Renal cortical epithelial cell (primary cell): ENCODE results near the gene AVPR2. TPM values are rescaled to one million over a fixed set of nuclear protein-coding genes. Genes with fewer than 3 reads are reported as not detected.
A peak's percentile ranks its signal among the peaks of the same experiment; 100 is the strongest.

ENCODE experiments used
- DNase-seq: peaks from one replicate; pipeline ENCODE4 v3.0.0-alpha.2; 2011; ENCODE audit warnings: low read depth
- total RNA-seq: library from RNA; depleted of rRNA; stranded (reverse); fragments of >200 nt; gene quantifications from 2 replicates; pipeline ENCODE4 v1.2.3, GENCODE V29; 2014

The AVPR2 gene
- total RNA-seq, 1 donor from 2014 or later: 0.70 TPM

DNA sequence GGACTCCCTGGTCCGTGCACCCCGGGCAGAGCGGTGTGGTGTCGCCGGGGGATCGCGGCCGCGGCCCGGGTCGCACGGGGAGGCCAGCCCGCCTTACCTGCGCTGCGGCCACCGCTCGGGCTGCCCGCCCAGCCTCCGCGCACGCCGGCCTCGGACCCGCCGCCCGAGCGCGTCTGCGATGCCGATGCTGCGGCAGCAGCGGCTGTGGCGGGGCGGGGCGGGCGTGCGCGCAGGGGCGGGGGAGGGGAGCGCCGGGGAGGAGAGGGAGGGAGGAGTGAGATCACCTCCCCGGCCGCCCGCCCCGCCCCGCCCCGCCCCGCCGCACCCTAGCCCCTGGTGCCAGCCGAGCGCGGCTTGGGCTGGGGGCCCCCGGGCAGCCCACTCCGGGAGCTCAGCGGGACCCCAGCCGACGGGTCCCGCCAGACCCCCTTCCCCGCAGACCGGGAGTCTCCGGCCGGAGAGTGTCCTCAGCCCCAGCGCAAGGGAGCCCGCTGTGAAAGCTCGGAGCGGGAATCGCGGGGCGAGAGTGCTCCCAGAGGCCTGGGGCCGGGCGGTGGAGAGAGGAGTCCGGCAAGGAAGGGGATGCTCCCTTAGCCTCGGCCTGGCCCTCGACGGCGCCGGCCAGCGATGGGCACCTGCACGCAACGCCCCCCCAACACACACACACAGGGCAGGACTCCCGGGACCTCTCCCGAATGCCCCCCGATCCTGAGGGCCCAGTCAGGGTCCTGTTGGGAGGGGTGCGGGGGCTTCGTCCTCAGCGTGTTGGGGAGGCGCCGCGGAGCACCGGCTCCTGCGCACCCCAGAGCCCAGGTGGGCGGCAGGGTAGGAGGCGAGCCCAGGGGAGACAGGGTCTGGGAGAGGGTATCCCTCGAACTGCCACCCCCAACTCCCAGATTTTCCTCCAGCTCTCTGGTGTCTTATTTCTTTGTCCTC lies 18.2 kb upstream of the AVPR2 start, which contains the start of gene L1CAM:
L1CAM (minus strand) TSS at position 206 of the 936 bp plus-strand sequence. CDS start 10,337 bp downstream, outside the sequence.
- no peak for DNase-seq

DNA sequence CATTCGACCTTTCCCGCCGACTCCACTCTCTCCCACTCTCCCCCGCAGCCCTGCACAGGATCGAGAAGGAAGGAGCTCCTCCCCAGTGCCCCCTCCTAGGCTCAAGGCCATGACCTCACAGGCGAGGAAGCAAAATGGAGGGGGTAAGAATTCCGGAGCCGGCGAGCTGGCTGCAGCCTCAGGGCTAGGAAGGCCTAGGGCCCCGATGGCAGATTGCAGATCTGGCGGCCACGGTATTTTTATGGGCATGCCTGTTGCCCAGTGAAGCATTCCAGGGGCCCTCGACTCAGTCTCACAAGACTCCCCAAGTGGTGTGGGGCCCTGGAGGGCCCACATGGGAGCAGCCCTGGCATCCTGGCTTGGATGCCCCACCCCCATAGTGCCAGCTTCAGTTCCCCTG lies 17.6 kb upstream of the AVPR2 start:
- DNase-seq: peak; percentile 65

DNA sequence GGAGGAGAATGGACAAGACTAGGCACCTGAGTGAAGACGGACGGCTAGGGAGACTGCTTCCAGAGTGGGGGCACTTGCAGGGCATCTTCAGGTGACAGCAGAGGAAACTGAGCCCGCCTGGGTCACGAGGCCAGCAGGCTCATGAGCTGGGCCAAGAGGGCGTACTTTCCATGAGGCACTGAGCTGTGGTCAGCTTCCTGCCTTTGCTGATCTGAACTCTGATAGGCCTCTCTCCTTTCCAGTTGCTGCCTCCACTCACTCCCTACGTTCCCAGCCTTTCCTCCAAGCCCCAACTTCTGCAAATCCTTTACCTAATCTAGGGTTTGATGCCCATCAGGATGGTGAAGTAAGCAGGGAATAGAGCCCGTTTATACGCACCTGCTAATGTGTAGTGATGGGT lies 17.1 kb upstream of the AVPR2 start:
- no peak for DNase-seq

DNA sequence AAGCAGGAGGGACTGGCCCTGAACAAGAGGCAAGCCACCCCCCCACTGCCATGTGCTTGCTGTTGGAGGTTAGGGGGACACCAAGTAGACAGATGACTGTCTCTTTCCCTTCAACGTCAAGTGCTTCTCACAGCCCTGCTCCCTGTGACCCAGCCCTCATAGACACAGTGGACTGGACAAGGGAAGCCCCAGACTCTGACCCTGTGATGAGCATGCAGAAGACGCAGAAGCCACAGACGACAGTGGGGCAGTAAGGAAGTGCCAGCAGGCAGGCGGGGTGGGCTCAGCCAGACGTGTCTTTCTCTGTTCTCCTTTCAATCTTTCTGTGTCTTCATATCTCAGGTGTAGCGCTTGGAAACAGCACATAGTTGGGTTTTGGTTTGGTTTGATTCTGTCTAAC lies 16.1 kb upstream of the AVPR2 start:
- no peak for DNase-seq

DNA sequence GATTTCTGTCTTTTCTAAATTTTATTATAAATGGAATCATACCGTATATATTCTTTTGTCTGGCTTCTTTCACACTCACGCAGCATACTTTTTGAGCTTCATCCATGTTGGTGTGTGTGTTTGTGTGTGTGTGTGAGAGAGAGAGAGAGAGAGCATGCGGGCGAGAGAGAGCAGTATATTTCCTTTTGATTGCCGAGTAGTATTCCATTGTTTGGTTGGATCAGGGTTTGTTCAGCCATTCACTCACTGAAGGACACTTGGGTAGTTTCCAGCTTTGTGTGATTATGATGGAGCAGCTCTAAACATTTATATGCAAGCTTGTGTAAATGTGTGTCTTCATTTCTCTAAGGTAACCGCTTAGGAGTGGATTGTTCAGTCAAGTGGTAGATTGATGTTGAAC lies 15.3 kb upstream of the AVPR2 start:
- DNase-seq: no peak

DNA sequence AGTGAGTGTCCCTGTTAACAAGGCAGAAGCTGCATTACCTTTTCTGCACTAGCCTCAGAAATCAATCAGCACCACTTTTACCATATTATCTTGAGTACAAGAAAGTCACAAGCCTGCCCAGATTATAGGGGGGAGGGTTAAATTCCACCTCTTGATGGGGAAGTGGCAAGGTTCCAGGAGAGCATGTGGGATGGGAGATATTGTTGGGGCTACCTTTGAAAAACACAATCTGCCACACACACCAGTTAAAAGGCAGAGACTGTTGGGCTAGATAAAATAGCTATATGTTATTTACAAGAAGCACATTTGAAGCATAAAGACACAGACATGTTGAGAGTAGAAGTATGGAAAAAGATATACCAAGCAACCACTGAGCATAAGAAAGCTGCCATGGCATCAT lies 6.6 kb upstream of the AVPR2 start:
- DNase-seq: no peak

DNA sequence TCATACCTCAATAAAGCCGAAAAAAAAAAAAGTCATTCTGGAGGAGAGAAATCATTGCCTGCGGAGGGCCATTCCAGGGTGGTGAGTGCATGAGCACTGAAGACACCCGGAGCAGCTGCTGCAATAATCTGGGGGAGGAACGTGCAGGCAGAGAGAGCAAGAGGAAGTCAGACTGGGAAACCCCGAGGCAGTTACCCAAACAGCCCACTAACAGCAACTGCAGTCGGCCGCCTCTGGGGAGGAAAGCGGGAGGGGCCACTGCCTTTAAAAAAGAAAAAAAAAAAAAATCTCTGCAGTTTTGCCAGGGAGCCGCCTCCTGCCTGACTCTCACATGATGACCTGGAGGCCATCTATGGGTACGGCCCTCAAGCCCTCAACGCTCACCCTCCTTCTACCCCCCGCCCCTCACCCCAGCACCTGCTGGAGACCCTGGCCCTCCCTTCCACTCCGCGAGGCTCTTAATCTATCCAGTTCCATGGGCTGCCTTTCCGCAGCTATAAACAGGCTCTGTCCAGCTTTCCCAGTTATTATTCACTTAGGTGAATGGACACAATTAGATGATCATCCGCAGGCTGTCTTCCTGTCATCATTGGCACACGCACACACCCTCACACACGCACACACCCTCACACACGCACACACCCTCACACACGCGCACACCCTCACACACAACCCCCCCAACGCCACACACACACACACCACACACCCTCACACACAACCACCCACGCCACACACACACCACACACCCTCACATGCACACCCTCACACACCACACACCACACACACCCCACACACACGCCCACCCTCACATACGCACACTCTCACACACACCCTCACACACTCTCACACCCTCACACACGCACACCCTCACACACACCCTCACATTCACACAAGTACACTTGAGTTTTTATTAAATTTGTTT lies 3.4 kb upstream of the AVPR2 start:
- peak; percentile 80 for DNase-seq

DNA sequence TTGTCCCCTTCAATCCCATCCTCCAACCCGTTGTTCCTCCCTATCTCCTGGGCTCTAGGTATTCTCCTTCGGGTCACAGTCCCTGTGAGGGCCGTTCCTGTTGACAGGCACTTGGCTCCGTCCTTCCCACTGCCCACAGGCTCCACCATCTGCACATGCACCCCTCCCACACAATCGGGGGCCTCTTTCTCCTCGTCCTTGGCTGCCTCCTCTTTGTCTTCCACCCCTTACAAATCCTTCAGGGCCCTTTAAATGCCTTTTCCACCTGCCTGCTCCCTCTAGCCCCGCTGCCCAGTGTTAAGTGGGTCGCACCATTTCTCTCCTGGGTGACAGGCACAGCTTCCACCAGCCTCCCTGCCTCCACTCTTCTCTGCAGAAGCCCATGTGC lies 2.7 kb upstream of the AVPR2 start:
- no peak for DNase-seq

DNA sequence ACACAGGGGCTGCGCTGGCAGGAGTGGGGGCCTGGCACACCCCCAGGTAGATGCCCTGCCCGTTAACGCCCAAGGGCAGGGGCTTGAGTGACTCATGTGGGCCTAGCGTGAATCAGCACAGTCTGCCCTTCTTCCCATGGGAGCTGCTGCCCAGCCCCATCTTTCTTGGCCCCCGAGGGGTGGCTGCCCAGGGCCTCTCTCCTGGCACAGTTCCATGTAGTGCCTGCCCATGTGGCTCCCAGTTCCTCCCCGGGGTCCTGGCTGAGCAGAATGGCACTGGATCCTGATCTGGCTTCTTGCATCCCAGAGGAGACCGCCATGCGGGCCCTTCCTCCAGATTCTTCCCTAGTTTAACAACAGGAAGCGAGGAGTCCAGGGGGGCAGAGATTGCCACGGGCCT lies 2.1 kb upstream of the AVPR2 start:
- DNase-seq: no peak

DNA sequence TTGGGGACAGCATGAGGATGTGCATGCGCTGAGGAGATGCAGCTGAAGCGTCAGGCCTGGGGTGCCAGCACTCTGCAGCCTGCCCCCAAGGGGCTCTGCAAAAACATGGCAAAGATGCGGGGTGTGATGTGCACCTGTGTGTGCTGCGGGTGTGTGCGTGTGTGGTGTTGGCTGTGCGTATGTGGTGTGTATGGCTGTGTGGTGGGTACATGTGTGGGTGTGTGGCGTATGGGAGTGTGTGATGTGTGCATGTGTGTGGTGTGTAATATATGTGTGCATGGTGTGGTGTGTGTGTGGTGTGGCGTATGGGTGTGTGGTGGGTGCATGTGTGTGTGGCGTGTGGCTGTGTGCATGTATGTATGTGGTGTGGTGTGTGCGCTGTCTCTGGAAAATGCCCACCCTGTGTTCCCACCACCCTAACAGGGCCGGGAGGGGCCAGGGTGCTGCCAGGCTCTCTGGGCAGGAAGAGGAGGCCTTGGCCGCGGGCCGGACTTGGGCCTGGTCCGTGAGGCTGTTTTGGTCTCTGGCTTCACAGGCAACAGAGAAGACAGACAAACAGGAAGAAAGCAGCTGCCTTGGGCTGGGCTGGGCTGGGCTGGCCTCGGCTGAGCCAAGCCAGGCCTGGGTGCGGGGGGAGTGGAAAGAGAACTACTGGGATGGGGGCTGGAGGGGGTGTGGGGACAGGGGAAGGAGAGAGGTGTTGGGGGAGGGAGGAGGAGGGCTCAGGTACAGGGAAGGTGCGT lies 1.1 kb upstream of the AVPR2 start:
- DNase-seq: no peak

DNA sequence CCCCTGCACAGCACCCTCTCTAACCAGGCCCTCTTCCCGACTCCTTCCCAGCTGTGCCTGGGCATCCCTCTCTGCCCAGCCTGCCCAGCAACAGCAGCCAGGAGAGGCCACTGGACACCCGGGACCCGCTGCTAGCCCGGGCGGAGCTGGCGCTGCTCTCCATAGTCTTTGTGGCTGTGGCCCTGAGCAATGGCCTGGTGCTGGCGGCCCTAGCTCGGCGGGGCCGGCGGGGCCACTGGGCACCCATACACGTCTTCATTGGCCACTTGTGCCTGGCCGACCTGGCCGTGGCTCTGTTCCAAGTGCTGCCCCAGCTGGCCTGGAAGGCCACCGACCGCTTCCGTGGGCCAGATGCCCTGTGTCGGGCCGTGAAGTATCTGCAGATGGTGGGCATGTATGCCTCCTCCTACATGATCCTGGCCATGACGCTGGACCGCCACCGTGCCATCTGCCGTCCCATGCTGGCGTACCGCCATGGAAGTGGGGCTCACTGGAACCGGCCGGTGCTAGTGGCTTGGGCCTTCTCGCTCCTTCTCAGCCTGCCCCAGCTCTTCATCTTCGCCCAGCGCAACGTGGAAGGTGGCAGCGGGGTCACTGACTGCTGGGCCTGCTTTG lies 1.1 kb downstream of the AVPR2 start:
- DNase-seq: no peak

DNA sequence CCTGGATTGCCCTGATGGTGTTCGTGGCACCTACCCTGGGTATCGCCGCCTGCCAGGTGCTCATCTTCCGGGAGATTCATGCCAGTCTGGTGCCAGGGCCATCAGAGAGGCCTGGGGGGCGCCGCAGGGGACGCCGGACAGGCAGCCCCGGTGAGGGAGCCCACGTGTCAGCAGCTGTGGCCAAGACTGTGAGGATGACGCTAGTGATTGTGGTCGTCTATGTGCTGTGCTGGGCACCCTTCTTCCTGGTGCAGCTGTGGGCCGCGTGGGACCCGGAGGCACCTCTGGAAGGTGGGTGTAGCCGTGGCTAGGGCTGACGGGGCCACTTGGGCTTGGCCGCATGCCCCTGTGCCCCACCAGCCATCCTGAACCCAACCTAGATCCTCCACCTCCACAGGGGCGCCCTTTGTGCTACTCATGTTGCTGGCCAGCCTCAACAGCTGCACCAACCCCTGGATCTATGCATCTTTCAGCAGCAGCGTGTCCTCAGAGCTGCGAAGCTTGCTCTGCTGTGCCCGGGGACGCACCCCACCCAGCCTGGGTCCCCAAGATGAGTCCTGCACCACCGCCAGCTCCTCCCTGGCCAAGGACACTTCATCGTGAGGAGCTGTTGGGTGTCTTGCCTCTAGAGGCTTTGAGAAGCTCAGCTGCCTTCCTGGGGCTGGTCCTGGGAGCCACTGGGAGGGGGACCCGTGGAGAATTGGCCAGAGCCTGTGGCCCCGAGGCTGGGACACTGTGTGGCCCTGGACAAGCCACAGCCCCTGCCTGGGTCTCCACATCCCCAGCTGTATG lies 1.8 kb downstream of the AVPR2 start:
- no peak for DNase-seq

DNA sequence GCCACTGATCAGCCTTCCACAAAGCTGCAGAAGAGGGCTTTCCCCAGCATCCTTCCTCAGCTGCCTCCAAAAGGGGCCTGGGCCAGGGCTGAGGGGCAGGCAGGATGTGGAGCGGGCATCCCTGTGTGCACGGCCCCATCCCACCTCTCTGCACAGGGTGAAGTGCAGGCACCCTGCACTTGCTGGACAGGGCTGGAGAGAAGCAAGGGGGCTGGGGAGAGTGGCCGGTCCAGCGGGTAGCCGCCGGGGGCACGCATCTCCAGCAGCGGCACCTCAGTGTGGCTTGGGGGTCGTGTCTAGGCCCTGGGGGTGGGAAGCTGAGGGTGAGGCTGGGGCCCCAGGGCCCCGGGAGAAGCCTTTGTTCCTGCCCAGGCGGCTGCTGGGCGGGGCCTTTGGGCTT lies 3.0 kb downstream of the AVPR2 start:
- DNase-seq: no peak

DNA sequence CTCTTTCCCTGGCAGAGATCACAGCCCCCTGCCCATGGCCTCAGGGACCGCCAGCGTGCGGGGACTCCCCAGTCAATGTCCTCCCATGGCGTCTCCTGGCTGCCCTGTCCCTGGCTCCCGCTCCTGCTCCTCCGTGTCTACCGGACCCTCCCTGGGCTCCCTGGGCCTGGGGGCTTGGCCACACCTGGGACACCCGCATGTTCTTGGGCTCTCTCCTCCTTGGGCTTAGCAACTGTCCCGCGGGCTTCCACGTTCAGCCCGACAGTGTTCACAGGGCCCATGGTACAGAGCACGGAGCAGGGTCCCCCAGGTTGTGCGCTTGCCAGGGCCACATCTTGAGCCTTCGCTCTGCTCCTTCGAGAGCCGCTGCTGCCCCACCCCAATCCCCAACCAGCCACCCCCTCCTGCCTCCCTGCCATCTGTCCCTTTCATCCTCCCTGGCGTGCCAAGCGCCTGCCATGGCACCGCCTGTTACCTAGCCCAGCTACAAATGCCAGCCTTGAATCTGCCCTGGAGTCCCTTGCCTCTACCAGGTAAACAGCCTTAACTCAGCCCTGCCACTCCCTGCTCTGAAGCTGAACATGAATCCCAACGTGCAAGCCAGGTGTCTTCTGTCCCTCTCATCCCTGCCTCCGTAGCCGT lies 3.9 kb downstream of the AVPR2 start:
- DNase-seq: no peak

DNA sequence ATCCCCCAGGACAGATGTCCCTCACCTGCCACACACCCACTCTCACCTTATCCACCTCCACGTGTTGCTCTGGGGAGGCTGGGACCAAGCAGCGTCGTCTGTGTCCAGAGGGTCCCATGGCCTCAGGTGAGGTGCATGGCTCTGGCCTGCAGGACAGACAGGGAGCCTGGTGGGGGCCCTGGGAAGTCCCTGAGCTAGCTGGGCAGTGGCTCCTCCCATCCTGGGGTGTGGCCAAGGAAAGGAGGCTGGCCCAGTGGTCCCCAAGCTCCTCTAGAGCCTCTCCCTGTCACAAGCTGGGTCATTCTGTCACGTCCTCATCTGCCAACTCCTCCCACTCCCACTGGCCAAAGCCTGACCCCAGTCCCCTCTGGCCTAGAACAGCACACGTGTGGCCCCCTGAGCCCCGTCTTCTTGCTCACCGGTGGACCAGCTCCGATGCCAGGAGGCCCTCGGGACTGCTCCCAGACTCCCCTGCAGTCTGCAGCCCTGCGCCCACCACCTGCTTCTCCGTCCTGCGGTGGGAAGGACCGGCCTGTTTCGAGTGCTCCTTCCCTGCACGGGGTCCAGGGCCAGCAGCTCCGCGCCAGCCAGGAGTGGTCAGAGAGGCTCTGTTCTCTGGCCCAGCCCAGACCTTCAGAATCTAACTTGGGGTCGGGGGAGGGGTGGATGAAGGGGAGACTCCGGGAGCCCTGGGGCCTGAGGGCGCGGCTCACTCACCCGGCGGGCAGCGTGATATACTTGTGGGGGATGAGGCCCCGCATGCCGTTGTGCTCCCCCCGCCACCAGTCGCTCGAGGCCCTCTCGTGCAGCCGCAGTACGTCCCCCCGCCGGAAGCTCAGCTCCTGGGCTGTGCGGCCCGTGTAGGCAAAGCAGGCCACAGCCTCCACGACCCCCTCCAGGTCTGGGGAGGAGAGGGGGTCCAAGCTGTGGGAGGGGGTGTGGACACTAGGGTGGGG lies 4.8 kb downstream of the AVPR2 start:
- DNase-seq: no peak

DNA sequence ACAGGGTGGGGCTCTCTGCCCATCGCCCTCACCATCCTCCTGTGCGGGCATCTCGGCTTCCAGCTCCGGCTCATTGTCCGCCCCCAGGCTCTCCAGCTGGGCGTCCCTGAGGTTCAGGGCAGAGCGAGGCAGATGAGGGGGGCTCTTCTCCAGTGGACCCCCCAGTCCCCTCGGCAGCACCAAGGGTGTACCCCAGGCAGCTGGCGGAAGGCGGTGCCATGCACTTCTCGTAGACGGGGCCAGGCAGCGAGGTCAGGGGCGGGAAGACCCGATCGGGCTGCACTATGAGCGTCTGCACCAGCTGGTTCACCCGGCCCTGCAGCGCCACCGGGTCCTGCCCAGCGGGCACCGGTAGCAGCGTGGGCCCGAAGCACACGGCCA lies 5.5 kb downstream of the AVPR2 start:
- no peak for DNase-seq

DNA sequence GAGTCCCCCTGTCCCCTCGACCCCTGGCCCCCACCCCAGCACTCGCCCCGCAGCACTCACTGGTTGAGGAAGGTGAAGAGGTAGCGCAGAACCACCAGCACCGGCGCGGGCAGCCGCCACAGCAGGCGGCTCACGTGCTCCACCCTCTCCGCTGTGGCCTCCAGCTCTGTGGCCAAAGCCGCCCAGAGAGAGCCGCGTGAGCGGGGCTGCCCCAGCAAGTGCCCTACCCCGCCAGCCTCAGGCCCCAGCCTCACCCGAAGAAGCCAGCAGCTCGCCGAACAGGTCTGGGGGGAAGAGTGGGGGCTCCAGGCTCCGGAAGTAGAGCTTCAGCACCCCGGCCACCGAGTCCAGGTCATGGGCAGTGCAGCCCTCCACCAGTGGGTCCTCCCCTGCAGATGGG lies 6.0 kb downstream of the AVPR2 start:
- DNase-seq: no peak

DNA sequence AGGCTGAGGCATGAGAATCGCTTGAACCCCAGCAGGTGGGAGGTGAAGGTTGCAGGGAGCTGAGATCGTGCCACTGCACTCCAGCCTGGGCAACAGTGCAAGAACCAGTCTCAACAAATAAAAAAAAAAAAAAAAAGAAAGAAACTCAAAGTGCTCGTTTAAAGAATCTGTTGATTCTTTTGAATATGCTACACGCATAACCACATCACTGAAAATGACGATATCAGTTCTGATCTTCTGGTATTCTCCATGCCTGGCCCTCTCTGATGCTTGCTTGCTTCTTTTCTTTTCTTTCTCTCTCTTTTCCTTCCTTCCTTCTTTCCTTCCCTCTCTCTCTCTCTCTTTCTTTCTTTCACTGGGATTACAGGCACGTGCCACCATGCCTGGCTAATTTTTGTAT lies 7.3 kb downstream of the AVPR2 start:
- no peak for DNase-seq

DNA sequence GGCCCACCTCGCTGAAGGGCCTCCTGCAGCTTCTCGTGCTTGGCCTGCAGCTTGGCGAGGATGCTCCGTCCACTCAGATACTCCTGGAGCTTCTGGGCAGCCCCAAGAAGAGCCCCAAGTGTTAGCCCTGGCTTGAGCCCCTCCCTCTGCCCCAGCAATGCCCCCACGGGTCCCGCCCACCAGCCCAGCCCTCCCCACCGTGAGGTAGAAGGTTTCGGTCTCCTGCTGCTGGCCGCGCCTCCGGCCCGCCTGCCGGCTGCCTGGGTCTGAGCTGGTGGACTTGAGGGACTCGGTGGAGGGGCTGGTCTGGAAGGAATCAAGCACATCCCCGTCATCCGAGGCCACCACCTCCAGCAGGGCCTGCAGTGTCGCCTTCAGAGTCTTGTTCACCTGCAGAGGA lies 8.7 kb downstream of the AVPR2 start:
- DNase-seq: no peak
